Suppressor macrophage (primary cell): ENCODE data around the gene PARP3.
A peak's percentile ranks its signal among the peaks of the same experiment; 100 is the strongest.

Experiments used
- DNase-seq, 4 experiments: peaks; one replicate each; pipeline ENCODE4 v3.0.0-alpha.2; 2020 to 2022

PARP3 gene

DNA sequence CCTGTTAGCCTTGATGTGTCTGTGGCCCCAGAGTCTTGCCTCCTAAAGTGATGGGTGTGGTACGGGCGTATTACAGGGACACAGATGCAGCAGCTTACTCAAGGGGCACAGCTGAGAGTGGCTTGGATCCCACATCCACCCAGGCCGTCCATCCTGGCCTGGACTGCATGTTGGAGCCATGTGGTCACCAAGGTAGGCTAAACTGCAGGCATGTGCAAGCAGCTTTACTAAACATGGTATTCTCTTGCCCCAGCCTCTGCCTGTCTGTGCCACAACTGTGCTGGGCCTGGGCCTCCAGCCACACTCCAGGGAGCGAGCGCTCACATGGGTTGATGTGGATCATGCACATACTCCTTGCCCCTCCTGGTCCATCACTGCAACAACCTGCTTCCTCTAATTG lies 7.0 kb downstream of the PARP3 start:
- DNase-seq = no peak

DNA sequence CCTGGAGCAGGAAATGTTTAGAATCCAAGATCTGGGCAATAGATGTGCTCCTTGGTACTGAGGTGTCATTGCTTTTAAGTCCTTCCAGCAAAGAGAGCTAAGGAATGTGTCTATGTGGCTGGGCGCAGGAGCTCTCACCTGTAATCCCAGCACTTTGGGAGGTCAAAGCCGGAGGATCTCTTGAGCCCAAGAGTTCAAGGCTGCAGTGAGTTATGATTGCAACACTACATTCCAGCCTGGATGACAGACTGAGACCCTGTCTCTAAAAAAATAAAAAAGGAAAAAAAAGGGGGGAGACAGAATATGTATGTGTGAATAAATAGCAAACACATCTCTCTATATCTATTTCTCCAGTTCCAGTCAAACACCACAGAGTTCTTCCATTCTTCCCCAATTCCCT lies 8.7 kb downstream of the PARP3 start:
- no peak for DNase-seq

GRCh38 chr3:51953445-51953844 lies 11.3 kb downstream of the PARP3 start:
- peak; percentile 61 to 78 (median 71) for DNase-seq

GRCh38 chr3:51954105-51954504 lies 11.9 kb downstream of the PARP3 start:
- DNase-seq = peak; percentile 35 to 70 (median 58)

DNA sequence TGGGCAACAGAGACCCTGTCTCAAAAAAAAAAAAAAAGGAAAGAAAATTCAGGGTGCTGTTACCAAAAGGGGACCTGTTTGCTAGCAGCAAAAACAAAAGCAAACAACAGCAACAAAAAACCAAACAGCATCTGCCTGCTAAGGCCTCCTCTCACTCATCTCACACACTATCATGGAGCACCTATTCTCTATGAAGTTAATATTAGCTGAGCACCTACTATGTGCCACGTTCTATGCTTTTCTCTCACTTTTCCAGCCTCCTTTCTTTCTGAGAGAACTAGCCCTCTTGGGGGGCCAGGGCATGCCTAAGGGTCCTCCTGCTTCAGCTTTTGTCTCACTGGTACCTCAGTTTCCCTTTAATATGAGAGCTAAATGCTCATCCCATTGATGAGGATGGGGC lies 12.6 kb downstream of the PARP3 start:
- DNase-seq = no peak

DNA sequence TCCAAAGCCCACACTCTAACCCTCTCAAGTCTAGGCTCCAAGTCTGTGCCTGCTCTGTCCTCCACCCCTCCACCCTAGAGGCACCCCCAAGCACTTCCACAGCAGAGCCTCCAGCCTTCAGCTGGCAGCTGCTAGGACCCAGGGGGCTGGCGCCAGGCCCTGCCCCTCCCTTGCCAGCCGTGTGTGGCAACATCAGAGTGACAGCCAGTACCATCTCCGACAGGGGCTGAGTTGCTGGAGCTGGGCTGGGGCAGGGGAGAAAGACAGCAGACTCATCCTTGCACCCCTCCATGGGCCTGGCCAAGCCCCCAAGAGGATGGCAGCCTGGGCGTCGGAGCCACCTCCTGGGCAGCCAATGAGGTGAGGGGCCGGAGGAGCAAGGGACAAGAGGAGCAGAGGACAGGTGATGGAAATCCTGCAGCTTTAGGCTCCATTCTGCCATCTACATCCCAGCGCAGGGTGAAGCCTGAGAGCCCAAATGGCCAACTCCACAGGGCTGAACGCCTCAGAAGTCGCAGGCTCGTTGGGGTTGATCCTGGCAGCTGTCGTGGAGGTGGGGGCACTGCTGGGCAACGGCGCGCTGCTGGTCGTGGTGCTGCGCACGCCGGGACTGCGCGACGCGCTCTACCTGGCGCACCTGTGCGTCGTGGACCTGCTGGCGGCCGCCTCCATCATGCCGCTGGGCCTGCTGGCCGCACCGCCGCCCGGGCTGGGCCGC lies 13.2 kb downstream of the PARP3 start, which contains the start of gene GPR62:
Gene GPR62, plus strand, starts transcription at position 207 of the 718 bp plus-strand sequence. Its CDS starts 272 bp downstream, at position 479.
- no peak for DNase-seq

DNA sequence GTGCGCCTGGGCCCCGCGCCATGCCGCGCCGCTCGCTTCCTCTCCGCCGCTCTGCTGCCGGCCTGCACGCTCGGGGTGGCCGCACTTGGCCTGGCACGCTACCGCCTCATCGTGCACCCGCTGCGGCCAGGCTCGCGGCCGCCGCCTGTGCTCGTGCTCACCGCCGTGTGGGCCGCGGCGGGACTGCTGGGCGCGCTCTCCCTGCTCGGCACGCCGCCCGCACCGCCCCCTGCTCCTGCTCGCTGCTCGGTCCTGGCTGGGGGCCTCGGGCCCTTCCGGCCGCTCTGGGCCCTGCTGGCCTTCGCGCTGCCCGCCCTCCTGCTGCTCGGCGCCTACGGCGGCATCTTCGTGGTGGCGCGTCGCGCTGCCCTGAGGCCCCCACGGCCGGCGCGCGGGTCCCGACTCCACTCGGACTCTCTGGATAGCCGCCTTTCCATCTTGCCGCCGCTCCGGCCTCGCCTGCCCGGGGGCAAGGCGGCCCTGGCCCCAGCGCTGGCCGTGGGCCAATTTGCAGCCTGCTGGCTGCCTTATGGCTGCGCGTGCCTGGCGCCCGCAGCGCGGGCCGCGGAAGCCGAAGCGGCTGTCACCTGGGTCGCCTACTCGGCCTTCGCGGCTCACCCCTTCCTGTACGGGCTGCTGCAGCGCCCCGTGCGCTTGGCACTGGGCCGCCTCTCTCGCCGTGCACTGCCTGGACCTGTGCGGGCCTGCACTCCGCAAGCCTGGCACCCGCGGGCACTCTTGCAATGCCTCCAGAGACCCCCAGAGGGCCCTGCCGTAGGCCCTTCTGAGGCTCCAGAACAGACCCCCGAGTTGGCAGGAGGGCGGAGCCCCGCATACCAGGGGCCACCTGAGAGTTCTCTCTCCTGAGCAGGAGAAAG lies 14.0 kb downstream of the PARP3 start:
- DNase-seq = peak; percentile 39 to 73 (median 54)

GRCh38 chr3:51957520-51958205 lies 15.5 kb downstream of the PARP3 start:
- DNase-seq = no peak

- DNase-seq = no peak
These were observed 16.7 kb downstream of the PARP3 start for GRCh38 chr3:51958603-51959521.

DNA sequence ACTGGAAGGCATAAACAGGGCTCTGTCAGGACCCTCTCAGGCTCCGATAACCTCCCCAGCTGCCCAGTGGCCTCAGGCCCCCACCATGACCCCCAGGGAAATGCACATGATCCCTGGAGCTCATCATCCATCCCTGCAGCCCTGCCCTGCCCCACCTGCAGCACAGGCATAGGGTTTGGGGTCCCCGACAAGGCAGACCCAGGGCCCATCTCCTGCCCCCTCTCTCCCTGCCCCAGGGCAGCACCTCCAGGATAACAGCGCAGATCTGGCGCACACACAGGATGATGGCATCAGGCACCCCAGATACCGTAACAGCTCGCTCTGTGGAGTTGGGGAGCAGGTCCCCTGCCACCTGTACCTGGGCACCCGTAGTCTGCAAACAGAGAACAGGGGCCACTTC lies 17.5 kb downstream of the PARP3 start:
- DNase-seq = no peak

- no peak for DNase-seq
These were observed 18.2 kb downstream of the PARP3 start for GRCh38 chr3:51960386-51960785.

GRCh38 chr3:51961011-51961410 lies 18.8 kb downstream of the PARP3 start:
- no peak for DNase-seq

- DNase-seq = no peak
These were observed 19.7 kb downstream of the PARP3 start for GRCh38 chr3:51961602-51962569.

- DNase-seq = no peak
These were observed 20.8 kb downstream of the PARP3 start for GRCh38 chr3:51962854-51963530.

GRCh38 chr3:51963951-51964451 lies 21.8 kb downstream of the PARP3 start:
- no peak for DNase-seq

GRCh38 chr3:51964521-51964920 lies 22.4 kb downstream of the PARP3 start:
- DNase-seq = no peak

- no peak for DNase-seq
These were observed 23.9 kb downstream of the PARP3 start for GRCh38 chr3:51966016-51966415.

GRCh38 chr3:51966486-51966885 lies 24.3 kb downstream of the PARP3 start:
- no peak for DNase-seq

- DNase-seq = peak in 1 of 4 experiments; percentile 57
These were observed 24.8 kb downstream of the PARP3 start for GRCh38 chr3:51966922-51967383.
